Measurements from ENCODE around the gene CHSY1. TPM values are rescaled to one million over a fixed set of nuclear protein-coding genes. Genes with fewer than 3 reads are reported as not detected.
A peak's percentile ranks its signal among the peaks of the same experiment; 100 is the strongest.
"Not testable (repeated sequence)": the region's sequence is repeated elsewhere in the genome, so short reads cannot be mapped to it uniquely, and the experiment has no call there.

Gene CHSY1
- polyA plus RNA-seq, 4 donors: 44.3 to 55.6 (median 50.9) TPM

DNA sequence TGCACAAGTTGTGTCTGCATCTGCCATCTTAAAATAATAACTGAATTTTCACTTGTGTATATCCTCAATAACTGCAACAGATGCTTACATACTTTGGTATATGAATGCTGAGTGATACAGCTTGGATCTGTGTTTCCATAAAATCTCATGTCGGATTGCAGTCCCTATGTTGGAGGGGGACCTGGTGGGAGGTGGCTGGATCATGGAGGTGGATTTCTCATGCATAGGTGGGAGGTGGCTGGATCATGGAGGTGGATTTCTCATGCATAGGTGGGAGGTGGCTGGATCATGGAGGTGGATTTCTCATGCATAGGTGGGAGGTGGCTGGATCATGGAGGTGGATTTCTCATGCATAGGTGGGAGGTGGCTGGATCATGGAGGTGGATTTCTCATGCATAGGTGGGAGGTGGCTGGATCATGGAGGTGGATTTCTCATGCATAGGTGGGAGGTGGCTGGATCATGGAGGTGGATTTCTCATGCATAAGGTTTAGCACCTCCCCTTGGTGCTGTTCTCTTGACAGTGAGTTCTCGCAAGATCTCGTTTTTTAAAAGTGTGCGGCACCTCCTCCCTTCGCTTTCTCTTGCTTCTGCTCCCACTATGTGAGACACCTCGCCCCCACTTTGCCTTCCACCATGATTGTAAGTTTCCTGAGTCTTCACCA lies 37.3 kb downstream of the CHSY1 start:
- DNase-seq (ENCODE audit: low read depth in 4 of 4, low spot score in 3 of 4): not testable (repeated sequence)

- DNase-seq (ENCODE audit: low read depth in 4 of 4, low spot score in 3 of 4): no peak
These were observed 38.3 kb downstream of the CHSY1 start for GRCh38 chr15:101213570-101213969.

- no peak for DNase-seq (ENCODE audit: low read depth in 4 of 4, low spot score in 3 of 4)
These were observed 38.7 kb downstream of the CHSY1 start for GRCh38 chr15:101213147-101213546.

DNA sequence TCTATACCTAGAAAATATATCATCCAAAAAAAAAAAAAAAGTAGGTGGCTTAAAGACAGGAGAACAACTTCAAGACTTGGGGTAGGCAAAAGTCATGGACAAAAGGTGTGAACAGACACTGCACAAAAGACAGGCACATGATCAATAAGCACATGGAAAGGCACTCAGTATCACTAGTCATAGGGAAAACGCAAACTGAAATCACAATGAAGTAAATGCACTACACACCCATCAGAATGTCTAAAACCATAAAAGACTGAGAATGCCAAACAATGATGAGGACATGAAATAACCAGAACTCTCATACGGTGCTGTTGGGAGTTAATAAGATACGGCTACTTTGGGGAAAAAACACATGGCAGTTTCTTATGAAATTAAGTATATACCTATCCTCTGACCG lies 40.0 kb downstream of the CHSY1 start:
- DNase-seq (ENCODE audit: low read depth in 4 of 4, low spot score in 3 of 4): no peak

- no peak for DNase-seq (ENCODE audit: low read depth in 4 of 4, low spot score in 3 of 4)
These were observed 41.4 kb downstream of the CHSY1 start for GRCh38 chr15:101210466-101210865.

DNA sequence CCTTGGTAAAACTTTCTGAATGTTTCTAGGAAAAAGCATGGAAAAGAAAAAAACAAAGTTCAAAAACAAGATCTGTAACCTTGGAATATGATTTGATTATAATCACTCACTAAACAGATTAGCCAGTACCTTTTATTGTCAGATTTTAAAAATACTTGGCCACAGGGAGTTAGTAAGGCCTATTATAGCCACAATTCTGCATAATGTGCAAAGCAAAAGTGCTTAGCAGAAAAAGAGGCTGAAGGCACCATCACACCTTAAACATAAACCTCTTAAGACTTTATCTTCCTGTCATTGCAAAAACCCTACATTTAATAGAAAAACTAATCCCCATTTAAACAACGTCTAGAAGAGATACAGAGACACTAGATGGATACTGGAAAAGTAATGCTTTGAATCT lies 41.8 kb downstream of the CHSY1 start:
- no peak for DNase-seq (ENCODE audit: low read depth in 4 of 4, low spot score in 3 of 4)

GRCh38 chr15:101209285-101209845 lies 42.5 kb downstream of the CHSY1 start:
- no peak for DNase-seq (ENCODE audit: low read depth in 4 of 4, low spot score in 3 of 4)

DNA sequence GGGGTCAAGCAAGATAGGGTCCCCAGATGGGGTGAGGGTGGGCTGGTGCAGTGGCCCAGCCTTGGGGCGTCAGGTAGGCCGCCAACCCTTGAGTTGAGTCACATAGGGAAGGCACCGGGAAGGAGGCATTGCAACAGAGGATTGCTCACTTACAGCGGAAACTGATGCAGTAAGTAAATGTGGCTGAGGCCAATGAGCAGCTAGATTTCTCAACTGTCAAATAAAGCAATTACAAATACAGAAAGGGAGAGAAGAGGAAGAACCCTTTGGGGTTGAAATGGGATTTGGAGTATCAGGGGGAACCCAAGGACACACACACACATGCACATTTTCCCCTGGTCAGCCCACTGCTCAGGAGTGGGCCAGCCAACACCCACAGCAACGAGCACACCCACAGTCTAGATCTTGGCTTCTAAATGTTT lies 44.0 kb downstream of the CHSY1 start:
- DNase-seq (ENCODE audit: low read depth in 4 of 4, low spot score in 3 of 4): no peak

GRCh38 chr15:101206176-101206591 lies 45.7 kb downstream of the CHSY1 start:
- no peak for DNase-seq (ENCODE audit: low read depth in 4 of 4, low spot score in 3 of 4)

- DNase-seq (ENCODE audit: low read depth in 4 of 4, low spot score in 3 of 4): no peak
These were observed 46.9 kb downstream of the CHSY1 start for GRCh38 chr15:101204739-101205535.

DNA sequence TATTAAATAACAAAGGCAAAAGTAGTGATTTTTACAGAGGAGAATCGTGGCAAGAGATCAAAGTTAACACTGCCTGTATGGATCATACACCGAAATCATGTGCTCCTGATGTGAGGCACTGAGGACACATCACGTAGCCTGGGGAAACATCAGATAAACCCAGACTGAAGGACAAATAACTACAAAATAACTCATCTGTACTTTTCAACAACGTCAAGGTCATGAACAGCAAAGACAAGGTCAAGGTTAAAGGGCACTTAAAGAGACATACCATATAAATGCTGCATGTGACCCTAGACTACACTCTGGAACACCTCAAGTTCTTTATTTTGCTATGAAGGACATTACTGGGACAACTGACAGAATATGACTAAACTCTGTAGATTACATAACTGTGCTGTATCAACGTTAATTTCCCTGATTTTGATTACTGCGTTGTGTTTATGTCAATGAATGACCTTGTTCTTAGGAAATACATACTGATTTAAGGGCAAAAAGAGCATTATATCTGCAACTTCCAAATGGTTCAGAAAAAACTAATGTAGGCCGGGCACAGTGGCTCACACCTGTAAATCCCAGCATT lies 48.1 kb downstream of the CHSY1 start:
- no peak for DNase-seq (ENCODE audit: low read depth in 4 of 4, low spot score in 3 of 4)

DNA sequence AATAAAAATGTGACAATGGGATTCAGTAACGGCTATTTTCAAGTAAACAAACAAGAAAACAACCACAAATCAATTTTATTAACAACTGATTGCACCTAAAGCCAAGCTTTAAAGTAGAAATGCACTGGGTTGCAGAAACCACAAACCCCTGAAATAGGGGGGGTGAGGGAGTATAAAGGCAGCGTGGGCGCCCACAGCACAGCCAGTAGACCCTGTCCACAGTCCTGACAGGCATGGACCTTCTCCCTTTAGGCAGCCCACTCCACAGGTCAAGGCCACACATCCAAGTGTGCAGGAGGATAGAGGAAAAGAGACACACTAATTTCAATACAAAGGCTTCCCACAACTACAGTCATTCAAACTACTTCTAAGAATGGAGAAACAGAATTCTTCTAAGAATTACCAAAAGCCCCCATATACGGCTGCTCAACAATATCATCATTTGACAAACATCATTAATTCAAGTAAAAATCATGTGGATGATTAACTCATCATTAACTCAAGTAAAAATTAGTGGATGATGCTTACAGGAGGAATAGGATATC lies 48.7 kb downstream of the CHSY1 start:
- DNase-seq (ENCODE audit: low read depth in 4 of 4, low spot score in 3 of 4): no peak

DNA sequence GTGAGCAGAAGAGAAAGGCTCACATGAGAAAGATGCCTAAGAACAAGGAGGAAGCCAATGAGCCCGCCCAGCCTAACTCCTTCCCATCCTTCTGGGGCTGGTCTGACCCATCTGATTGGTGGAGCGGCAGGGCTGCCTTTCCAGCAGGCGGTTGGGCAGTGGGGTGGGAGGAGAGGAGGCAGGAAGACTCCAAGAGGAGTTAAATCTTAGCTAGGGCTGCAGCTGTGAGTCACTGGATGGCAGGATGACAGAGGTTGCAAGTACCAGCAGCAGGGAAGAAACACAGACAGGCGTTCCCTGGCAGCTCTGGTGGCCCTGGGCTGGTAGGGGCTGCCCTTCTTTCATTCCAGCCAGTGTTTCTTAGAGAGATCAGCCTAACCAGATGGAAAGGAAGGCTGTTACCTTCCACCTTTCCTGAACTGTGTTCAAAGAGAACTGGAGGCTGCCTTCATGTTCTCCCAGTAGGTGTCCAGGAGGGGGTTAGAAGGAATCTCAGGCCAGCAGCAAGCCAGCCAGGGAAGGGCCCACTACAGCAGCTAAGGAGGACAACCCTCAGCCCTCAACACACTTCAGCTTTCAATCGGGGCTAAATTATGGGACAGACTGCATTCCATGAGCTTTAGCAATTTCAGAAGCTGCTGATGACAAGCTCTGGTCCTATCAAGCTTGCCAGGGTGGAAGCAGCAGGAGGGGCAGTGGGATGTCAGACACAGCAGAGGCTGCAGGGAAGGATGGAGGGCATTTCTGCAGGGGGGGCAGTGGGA lies 50.3 kb downstream of the CHSY1 start:
- DNase-seq (ENCODE audit: low read depth in 4 of 4, low spot score in 3 of 4): peak in 3 of 4 donors; percentile 44 to 65 (median 57)

- DNase-seq (ENCODE audit: low read depth in 4 of 4, low spot score in 3 of 4): no peak
These were observed 51.7 kb downstream of the CHSY1 start for GRCh38 chr15:101200181-101200580.

DNA sequence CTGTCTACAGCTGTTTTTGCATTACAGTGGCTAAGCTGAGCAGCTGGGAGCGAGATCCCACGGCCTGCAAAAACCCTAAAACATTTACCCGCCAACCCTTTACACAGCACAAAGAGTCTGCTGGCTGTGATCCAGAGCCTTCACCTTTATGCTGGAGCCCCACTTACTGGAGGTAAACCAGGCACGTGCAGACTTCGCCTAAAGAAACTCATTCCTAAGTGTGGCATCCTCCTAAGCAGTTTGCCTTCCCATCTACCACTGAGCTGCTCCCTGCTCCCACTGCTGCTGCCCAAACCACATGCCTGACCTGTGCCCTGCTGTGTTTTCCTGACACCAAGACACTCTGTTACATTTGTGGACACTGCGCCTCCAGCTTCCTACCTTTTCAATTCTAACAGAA lies 53.0 kb downstream of the CHSY1 start:
- DNase-seq (ENCODE audit: low read depth in 4 of 4, low spot score in 3 of 4): no peak

- no peak for DNase-seq (ENCODE audit: low read depth in 4 of 4, low spot score in 3 of 4)
These were observed 53.7 kb downstream of the CHSY1 start for GRCh38 chr15:101198031-101198575.

DNA sequence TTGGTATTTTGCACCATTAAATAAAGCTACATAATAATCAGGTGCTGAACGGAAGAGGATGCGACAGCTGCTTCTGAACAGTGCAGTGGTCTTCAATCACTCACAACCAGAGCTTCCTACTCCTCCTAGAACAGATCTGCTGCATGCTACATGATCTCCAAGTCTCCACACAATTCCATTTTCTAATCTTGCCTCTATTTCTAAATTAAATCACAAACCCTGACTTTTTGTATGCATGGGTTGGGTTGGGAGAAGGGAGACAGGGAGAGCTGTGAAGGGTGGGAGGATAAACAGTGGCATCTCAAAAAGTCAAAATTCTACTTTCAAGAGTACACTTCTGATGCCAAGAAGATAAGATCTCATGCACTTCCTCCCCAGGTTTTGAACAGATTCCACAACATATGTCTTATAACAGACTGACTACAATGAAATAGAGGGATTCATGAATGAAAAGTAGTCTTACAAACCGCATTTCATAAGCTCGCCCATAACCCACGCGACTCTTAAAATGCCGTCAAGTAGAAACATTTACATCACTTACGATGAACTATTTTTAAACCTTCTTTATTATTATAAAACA lies 57.2 kb downstream of the CHSY1 start:
- no peak for DNase-seq (ENCODE audit: low read depth in 4 of 4, low spot score in 3 of 4)

DNA sequence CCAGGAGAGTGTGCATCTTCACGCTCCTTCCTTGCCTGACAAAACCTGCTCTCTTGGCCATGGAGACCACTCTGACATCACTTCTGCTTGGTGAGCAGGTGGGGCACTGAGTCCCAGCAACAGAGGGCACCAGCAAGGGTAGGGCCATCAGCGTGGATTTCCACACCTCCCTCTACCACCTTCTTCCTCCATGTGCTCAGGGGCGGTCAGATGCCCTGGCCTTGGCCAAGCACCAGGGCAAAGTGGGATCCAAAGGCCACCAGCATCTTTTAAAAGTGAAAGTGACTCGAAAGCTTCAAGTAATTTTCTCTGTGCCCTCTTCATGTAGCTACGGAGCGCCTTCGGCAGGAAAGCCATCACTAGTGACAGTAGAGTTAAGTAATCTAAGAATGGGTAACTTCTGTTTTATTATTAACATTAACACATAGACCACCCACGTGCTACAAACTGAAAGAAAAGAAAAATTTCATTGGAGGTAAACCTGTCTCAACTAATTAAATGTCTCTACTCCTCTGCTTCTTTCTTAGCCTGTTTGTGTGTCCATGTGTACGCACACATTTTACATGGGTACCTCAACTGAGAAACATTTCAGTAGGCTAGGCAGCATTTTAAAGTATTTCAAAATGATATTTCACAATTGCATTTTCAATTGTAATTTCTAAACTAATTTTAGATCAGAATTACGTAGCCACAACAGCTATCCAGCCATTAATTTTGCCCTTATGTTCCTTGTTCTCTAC lies 57.9 kb downstream of the CHSY1 start:
- no peak for DNase-seq (ENCODE audit: low read depth in 4 of 4, low spot score in 3 of 4)

- no peak for DNase-seq (ENCODE audit: low read depth in 4 of 4, low spot score in 3 of 4)
These were observed 58.7 kb downstream of the CHSY1 start for GRCh38 chr15:101193120-101193644.
